PC-9 (cell line): Measurements from ENCODE around the gene HSPA2. TPM values are rescaled to one million over a fixed set of nuclear protein-coding genes. Genes with fewer than 3 reads are reported as not detected.
"Not testable (repeated sequence)": the region's sequence is repeated elsewhere in the genome, so short reads cannot be mapped to it uniquely, and the experiment has no call there.

ENCODE experiments used
- BruUV-seq: library from RNA; stranded (reverse); fragments of 400-500 nt; replicated peaks from 2 replicates; lab custom pipeline; 2021; lab: Mats Ljungman, UMichigan
- CTCF ChIA-PET: fragments of 300-600 bp; sonication (Branson Sonifier 250); formaldehyde crosslinking; loops from one replicate; lab custom pipeline; 2022; ENCODE audit warnings: antibody characterized with exemption; lab: Charles Lee
- POLR2A ChIA-PET: fragments of 300-600 bp; sonication (Branson Sonifier 250); formaldehyde crosslinking; loops from one replicate; lab custom pipeline; 2022; ENCODE audit warnings: antibody characterized with exemption; ENCODE audit not compliant: unreplicated experiment; lab: Charles Lee
- DNase-seq, 2 experiments: peaks; one replicate each; pipeline versions ENCODE4 v3.0.0 to v3.0.0-alpha.2; 2015 to 2022; ENCODE audit warnings: mixed read lengths in 1 of 2
- H2AFZ ChIP-seq: fragments of 200-600 bp; sonication (generic); 2 replicates; pipeline ENCODE4 v1.8.1; 2017; ENCODE audit warnings: antibody characterized with exemption
- H3F3A ChIP-seq: fragments of 200-600 bp; sonication (generic); 2 replicates; pipeline ENCODE4 v1.8.1; 2017; ENCODE audit warnings: antibody characterized with exemption, mild to moderate bottlenecking, low read depth; ENCODE audit not compliant: insufficient read depth
- H3K27ac ChIP-seq: fragments of 200-600 bp; sonication (generic); 2 replicates; pipeline ENCODE4 v1.6.1; 2016; ENCODE audit warnings: mixed run types
- H3K27me3 ChIP-seq: fragments of 200-600 bp; sonication (generic); 2 replicates; pipeline ENCODE4 v1.6.1; 2016; ENCODE audit warnings: low read depth, mixed run types; ENCODE audit not compliant: insufficient read depth
- H3K36me3 ChIP-seq: fragments of 200-600 bp; sonication (generic); 2 replicates; pipeline ENCODE4 v1.6.1; 2016; ENCODE audit warnings: low read depth, mixed run types
- H3K4me1 ChIP-seq: fragments of 200-600 bp; sonication (generic); replicated peaks from 2 replicates; pipeline ENCODE4 v1.6.1; 2016; ENCODE audit warnings: mixed run types; ENCODE audit not compliant: insufficient read depth
- H3K4me2 ChIP-seq: fragments of 200-600 bp; sonication (generic); 2 replicates; pipeline ENCODE4 v1.6.1; 2017; ENCODE audit warnings: mixed run types
- H3K4me3 ChIP-seq: fragments of 200-600 bp; sonication (generic); 2 replicates; pipeline ENCODE4 v1.6.1; 2016; ENCODE audit warnings: mixed run types
- H3K79me2 ChIP-seq: fragments of 200-600 bp; sonication (generic); 2 replicates; pipeline ENCODE4 v1.6.1; 2017; ENCODE audit warnings: low read depth, mixed run types
- H3K9me2 ChIP-seq: fragments of 200-600 bp; sonication (generic); 2 replicates; pipeline ENCODE4 v1.8.1; 2017; ENCODE audit warnings: mild to moderate bottlenecking; ENCODE audit not compliant: insufficient read depth
- H3K9me3 ChIP-seq: fragments of 200-600 bp; sonication (generic); 2 replicates; pipeline ENCODE4 v1.8.1; 2016; ENCODE audit warnings: low read depth; ENCODE audit not compliant: insufficient read depth
- H4K20me1 ChIP-seq: fragments of 200-600 bp; sonication (generic); 2 replicates; pipeline ENCODE4 v1.8.1; 2017; ENCODE audit not compliant: insufficient read depth
- EZH2 ChIP-seq: fragments of 200-600 bp; sonication (generic); IDR thresholded peaks from 2 replicates; pipeline ENCODE4 v1.8.0; 2017; ENCODE audit warnings: antibody characterized with exemption, low read depth
- intact Hi-C: fragments of 100-400 bp; cut with micrococcal nuclease; formaldehyde crosslinking; loops from one replicate; pipeline ENCODE4 v1.10.0; 2022; ENCODE audit not compliant: unreplicated experiment
- total RNA-seq: library from RNA; stranded (reverse); gene quantifications from 2 replicates; pipeline ENCODE4 v1.2.3, GENCODE V29; 2021
- TF ChIP-seq, protein P1 (sequence below): fragments of 200-600 bp; sonication (generic); conservative IDR thresholded peaks from 2 replicates; pipeline ENCODE4 v1.6.1; 2017; ENCODE audit warnings: mixed run types, antibody characterized with exemption, mild to moderate bottlenecking, moderate library complexity

HSPA2 gene
- total RNA-seq, 1 experiment from 2014 or later = 11.0 TPM

DNA sequence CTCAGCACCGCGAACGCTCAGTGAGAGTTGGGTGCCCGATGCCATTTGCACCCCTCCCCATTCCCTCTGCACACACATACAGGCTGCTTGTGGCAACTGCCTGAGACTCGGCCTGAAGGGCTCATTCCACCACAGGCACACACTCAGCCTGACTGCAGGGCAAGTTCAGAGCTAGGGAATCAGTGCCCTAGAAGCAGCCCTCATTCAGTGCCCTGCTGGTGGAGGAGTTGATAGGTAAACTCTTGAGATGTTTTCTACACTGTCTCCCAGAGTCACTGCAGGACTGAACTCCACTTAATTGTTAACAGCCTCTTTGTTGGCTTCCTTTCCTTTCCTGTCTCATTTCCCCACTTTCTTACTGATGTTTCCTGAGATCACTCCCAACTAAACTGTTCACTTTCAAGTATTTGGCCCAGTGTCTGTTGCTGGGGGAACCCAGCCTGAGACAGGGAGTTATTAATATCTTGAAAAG lies 26.1 kb downstream of the HSPA2 start:
- DNase-seq = no peak
- peaks cover 42% of the 10 kb centered on the region for H3K4me1 ChIP-seq
- H3K36me3 ChIP-seq = no peaks in the 10 kb centered on the region
- no peak overlapping the region for H3K27ac ChIP-seq
- ChIA-PET CTCF (no interaction called here), POLR2A (no interaction called here)
- H4K20me1 ChIP-seq = no peaks in the 10 kb centered on the region
- H3K9me3 ChIP-seq = no peaks in the 10 kb centered on the region
- peak overlapping the region; percentile 43; the same call in 1 of the 2 replicates for H2AFZ ChIP-seq
- H3K4me3 ChIP-seq = no peak overlapping the region
- TF ChIP-seq, protein P1, sequence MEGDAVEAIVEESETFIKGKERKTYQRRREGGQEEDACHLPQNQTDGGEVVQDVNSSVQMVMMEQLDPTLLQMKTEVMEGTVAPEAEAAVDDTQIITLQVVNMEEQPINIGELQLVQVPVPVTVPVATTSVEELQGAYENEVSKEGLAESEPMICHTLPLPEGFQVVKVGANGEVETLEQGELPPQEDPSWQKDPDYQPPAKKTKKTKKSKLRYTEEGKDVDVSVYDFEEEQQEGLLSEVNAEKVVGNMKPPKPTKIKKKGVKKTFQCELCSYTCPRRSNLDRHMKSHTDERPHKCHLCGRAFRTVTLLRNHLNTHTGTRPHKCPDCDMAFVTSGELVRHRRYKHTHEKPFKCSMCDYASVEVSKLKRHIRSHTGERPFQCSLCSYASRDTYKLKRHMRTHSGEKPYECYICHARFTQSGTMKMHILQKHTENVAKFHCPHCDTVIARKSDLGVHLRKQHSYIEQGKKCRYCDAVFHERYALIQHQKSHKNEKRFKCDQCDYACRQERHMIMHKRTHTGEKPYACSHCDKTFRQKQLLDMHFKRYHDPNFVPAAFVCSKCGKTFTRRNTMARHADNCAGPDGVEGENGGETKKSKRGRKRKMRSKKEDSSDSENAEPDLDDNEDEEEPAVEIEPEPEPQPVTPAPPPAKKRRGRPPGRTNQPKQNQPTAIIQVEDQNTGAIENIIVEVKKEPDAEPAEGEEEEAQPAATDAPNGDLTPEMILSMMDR = no peak
- BruUV-seq = no TSS peak
- peaks cover 23% of the 10 kb centered on the region for H3F3A ChIP-seq
- no peak overlapping the region for H3K4me2 ChIP-seq
- H3K9me2 ChIP-seq = no peaks in the 10 kb centered on the region
- intact Hi-C loops = no loop called here
- no peaks in the 10 kb centered on the region for H3K79me2 ChIP-seq
- H3K27me3 ChIP-seq = no peaks in the 10 kb centered on the region

DNA sequence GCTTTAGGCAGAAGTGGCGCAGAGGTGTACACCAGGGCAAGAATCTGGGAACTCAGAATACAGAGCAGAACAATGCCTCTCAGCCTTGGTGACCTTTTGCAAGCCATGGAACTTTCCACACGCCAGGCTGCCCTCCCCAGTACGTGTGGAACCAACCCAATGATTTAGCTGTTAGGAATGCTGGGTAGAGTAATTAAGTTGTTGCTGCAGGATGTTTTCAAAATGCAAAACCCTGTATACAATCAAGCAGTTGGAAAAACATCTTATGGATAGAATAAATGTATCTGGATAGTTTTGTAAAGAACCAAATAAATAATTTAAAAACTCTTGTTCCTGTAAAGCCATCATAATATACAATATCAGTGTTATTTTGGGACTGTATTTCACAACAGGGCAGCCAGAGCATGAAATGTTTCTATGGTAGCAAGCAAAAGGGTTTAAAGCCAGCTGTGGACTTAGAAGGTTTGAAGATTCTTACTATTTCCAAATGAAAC lies 28.6 kb downstream of the HSPA2 start:
- no TSS peak for BruUV-seq
- Histone ChIP-seq H4K20me1 (no peaks in the 10 kb centered on the region), H2AFZ (no peak overlapping the region), H3F3A (peaks cover 20% of the 10 kb centered on the region), H3K9me3 (no peaks in the 10 kb centered on the region), H3K4me3 (no peak overlapping the region), H3K4me1 (peaks cover 28% of the 10 kb centered on the region), H3K36me3 (no peaks in the 10 kb centered on the region), H3K79me2 (no peaks in the 10 kb centered on the region), H3K4me2 (peak overlapping the region; percentile 61), H3K27me3 (no peaks in the 10 kb centered on the region), H3K9me2 (no peaks in the 10 kb centered on the region), H3K27ac (peak overlapping the region; percentile 62)
- TF ChIP-seq, protein P1 = no peak
- TF ChIP-seq EZH2 = no peak
- peak; percentile 77 to 94 for DNase-seq
- intact Hi-C loops = loop anchor here (1.0 kb wide), 1 partner anchor 29 kb away; the partner anchor contains the start of gene HSPA2
- ChIA-PET POLR2A (interaction anchor here (0.5 kb wide), 1 partner anchor 134 kb away, joined by 3 read pairs; no protein-coding TSS in a partner anchor), CTCF (interaction anchor here (0.9 to 1.1 kb wide), 2 partner anchors 29 kb away, joined by 3 read pairs; partner anchors contain the start of gene HSPA2)

DNA sequence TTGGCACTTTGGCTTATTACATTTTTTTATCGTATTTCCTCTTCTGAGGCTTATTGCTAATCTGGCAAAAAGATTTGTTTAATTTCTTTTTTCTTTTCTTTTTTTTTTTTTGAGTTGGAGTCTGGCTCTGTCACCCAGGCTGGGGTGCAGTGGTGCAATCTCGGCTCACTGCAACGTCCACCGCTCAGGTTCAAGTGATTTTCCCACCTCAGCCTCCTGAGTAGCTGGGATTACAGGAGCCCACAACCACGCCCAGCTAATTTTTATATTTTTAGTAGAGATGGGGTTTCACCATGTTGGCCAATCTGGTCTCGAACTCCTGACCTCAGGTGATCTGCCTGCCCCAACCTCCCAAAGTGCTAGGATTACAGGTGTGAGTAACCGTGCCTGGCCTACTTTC lies 29.1 kb downstream of the HSPA2 start:
- POLR2A ChIA-PET = interaction anchor here (0.5 kb wide), 1 partner anchor 133 kb away, joined by 3 read pairs; no protein-coding TSS in a partner anchor

More for the DNA sequence above, 29.1 kb downstream of the HSPA2 start:
- DNase-seq, H3K4me3 ChIP-seq, H2AFZ ChIP-seq, H3K36me3 ChIP-seq, H3K9me2 ChIP-seq, H4K20me1 ChIP-seq, H3K79me2 ChIP-seq, H3K27me3 ChIP-seq, H3K9me3 ChIP-seq, BruUV-seq: not testable (repeated sequence)
- intact Hi-C loops = loop anchor here (1.0 kb wide), 1 partner anchor 29 kb away; the partner anchor contains the start of gene HSPA2
- peak overlapping the region; percentile 62 for H3K27ac ChIP-seq
- H3K4me1 ChIP-seq = peaks cover 28% of the 10 kb centered on the region
- H3K4me2 ChIP-seq = peak overlapping the region; percentile 61
- CTCF ChIA-PET = interaction anchor here (0.9 kb wide), 1 partner anchor 29 kb away, joined by 3 read pairs; the partner anchor contains the start of gene HSPA2
- H3F3A ChIP-seq = peaks cover 20% of the 10 kb centered on the region
